OCI-LY3 (cell line): ENCODE measurements around the gene PPCDC.
A peak's percentile ranks its signal among the peaks of the same experiment; 100 is the strongest.

ENCODE experiments used
- H2AFZ ChIP-seq: fragments of 200-600, 300-600 bp; shearing (Covaris generic); 2 replicates; pipeline ENCODE4 v1.6.0; 2014; ENCODE audit warnings: antibody characterized with exemption, low read depth, low read length
- H3K27ac ChIP-seq: fragments of 200-600, 300-600 bp; sonication (generic); 2 replicates; pipeline ENCODE4 v1.5.1; 2014; ENCODE audit warnings: mild to moderate bottlenecking, low read length, moderate library complexity, mixed read lengths
- H3K27me3 ChIP-seq: fragments of 200-600, 300-600 bp; sonication (generic); 2 replicates; pipeline ENCODE4 v1.6.1; 2014; ENCODE audit warnings: low read depth, low read length, mixed read lengths
- H3K36me3 ChIP-seq: fragments of 200-600, 300-600 bp; sonication (generic); replicated peaks from 2 replicates; pipeline ENCODE3; 2014; ENCODE audit warnings: low read depth, low read length, mixed read lengths
- H3K4me1 ChIP-seq: fragments of 300-600, 200-600 bp; sonication (generic); 2 replicates; pipeline ENCODE4 v1.6.1; 2014; ENCODE audit warnings: low read length, mixed read lengths
- H3K4me2 ChIP-seq: fragments of 200-600, 300-600 bp; sonication (generic); 2 replicates; pipeline ENCODE4 v1.6.1; 2014; ENCODE audit warnings: low read length, mixed read lengths
- H3K4me3 ChIP-seq: fragments of 300-600, 200-600 bp; sonication (generic); 2 replicates; pipeline ENCODE4 v1.5.1; 2014; ENCODE audit warnings: antibody characterized with exemption, mild to moderate bottlenecking, low read length, moderate library complexity
- H3K79me2 ChIP-seq: fragments of 300-600, 200-600 bp; shearing (Covaris generic); 2 replicates; pipeline ENCODE4 v1.6.1; 2014; ENCODE audit warnings: mild to moderate bottlenecking, low read length, mixed read lengths
- H3K9ac ChIP-seq: fragments of 300-600, 200-600 bp; shearing (Covaris generic); 2 replicates; pipeline ENCODE4 v1.6.0; 2014; ENCODE audit warnings: mild to moderate bottlenecking, low read length, moderate library complexity
- H3K9me3 ChIP-seq: fragments of 200-600, 300-600 bp; shearing (Covaris generic); 2 replicates; pipeline ENCODE4 v1.6.1; 2014; ENCODE audit warnings: low read length, mixed read lengths; ENCODE audit not compliant: insufficient read depth
- H4K20me1 ChIP-seq: fragments of 200-600, 300-600 bp; sonication (generic); 2 replicates; pipeline ENCODE4 v1.6.1; 2016; ENCODE audit warnings: low read length, mixed read lengths; ENCODE audit not compliant: insufficient read depth
- EZH2phosphoT487 ChIP-seq: fragments of 200-600 bp; shearing (Covaris generic); IDR thresholded peaks from 2 replicates; pipeline ENCODE4 v1.6.1; 2018; ENCODE audit warnings: antibody characterized with exemption, mixed run types, low read depth
- TF ChIP-seq, protein P1 (sequence below): fragments of 200-600, 300-600 bp; sonication (generic); IDR thresholded peaks from 2 replicates; pipeline ENCODE4 v1.5.1; 2014; ENCODE audit warnings: antibody characterized with exemption, low read length, low read depth

PPCDC gene

DNA sequence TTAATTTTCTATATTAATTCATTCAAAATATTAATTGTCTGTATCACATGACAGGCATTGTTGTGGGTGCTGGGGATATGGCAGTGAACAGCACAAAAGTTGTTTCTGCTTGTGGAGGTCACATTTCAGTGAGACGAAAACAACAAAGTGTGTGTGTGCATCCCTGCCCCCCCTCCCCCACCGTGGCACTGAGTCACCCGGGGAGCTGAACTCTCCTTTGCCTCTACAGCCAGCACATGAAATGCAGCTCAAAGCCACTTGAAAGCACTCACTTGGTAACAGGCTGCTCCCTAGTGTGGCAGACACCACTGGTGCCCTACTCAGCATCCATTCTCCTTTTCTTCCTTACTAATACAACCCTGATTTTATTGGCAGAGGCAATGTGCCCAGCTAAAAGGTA, 44.9 kb upstream of the PPCDC start:
- Histone ChIP-seq H3K9ac (no peak overlapping the region), H3K4me3 (no peak overlapping the region), H4K20me1 (no peaks in the 10 kb centered on the region), H3K27ac (no peak overlapping the region), H3K9me3 (no peaks in the 10 kb centered on the region), H3K79me2 (no peaks in the 10 kb centered on the region), H3K4me2 (no peak overlapping the region), H3K36me3 (no peaks in the 10 kb centered on the region), H3K4me1 (peaks cover under 1% of the 10 kb centered on the region), H3K27me3 (peaks cover 26% of the 10 kb centered on the region), H2AFZ (no peak overlapping the region)
- TF ChIP-seq, protein P1, sequence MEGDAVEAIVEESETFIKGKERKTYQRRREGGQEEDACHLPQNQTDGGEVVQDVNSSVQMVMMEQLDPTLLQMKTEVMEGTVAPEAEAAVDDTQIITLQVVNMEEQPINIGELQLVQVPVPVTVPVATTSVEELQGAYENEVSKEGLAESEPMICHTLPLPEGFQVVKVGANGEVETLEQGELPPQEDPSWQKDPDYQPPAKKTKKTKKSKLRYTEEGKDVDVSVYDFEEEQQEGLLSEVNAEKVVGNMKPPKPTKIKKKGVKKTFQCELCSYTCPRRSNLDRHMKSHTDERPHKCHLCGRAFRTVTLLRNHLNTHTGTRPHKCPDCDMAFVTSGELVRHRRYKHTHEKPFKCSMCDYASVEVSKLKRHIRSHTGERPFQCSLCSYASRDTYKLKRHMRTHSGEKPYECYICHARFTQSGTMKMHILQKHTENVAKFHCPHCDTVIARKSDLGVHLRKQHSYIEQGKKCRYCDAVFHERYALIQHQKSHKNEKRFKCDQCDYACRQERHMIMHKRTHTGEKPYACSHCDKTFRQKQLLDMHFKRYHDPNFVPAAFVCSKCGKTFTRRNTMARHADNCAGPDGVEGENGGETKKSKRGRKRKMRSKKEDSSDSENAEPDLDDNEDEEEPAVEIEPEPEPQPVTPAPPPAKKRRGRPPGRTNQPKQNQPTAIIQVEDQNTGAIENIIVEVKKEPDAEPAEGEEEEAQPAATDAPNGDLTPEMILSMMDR = no peak

DNA sequence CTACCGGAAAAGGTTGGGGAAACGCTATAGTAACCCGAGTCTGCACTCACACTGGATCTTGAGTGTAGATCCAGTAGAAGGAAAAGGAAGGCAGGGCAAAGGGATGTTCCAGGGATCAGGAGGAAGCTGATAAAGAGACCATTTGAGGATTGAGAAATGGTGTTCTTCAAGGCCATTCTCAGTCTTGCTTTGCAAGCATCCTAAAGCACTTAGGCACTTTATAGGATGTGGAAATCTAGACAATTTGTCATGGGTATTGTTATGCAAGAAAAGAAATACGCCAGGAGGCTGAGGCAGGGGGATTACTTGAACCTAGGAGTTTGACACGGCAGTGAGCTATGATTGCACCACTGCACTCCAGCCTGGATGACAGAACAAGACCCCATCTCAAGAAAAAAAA, 41.2 kb upstream of the PPCDC start:
- Histone ChIP-seq H3K27ac (no peak overlapping the region), H3K36me3 (no peaks in the 10 kb centered on the region), H3K27me3 (peaks cover 41% of the 10 kb centered on the region), H3K4me2 (no peak overlapping the region), H3K79me2 (no peaks in the 10 kb centered on the region), H3K9ac (no peak overlapping the region), H3K4me1 (peaks cover 9% of the 10 kb centered on the region), H3K4me3 (no peak overlapping the region), H2AFZ (no peak overlapping the region), H3K9me3 (no peaks in the 10 kb centered on the region), H4K20me1 (no peaks in the 10 kb centered on the region)
- no peak for TF ChIP-seq EZH2phosphoT487
- TF ChIP-seq, protein P1 = no peak

DNA sequence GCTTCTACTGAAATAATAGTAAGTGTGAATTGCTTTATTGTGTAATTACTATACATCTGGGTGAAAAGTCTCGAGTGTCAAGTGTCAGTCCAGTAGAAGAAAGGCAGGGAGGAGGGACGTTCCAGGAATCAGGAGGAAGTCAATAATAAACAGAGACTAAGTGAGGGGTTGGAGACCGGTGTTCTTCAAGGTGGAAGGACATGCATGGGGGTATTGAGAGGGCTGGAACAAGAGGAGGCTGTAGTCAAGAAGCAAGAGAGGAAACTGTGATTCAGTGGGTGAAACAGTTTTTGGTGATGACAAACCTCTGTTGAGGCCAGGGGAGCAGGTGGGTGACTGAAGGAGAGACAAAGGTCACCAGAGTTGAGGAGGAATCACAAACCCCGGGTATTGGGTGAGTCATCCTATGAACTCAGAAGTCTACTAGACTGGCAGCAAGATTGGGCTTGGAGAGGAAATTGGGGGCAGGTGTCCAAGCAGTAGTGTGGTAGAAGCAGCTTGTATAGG, 39.6 kb upstream of the PPCDC start:
- peaks cover 33% of the 10 kb centered on the region for H3K27me3 ChIP-seq
- no peaks in the 10 kb centered on the region for H3K9me3 ChIP-seq
- H3K9ac ChIP-seq = no peak overlapping the region
- TF ChIP-seq, protein P1 = no peak
- no peak for TF ChIP-seq EZH2phosphoT487
- peak overlapping the region; percentile 14; the same call in 1 of the 2 replicates for H3K4me2 ChIP-seq
- no peaks in the 10 kb centered on the region for H3K36me3 ChIP-seq
- no peak overlapping the region for H2AFZ ChIP-seq
- no peak overlapping the region for H3K4me3 ChIP-seq
- H4K20me1 ChIP-seq = no peaks in the 10 kb centered on the region
- no peak overlapping the region for H3K27ac ChIP-seq
- peaks cover 9% of the 10 kb centered on the region for H3K4me1 ChIP-seq
- no peaks in the 10 kb centered on the region for H3K79me2 ChIP-seq

DNA sequence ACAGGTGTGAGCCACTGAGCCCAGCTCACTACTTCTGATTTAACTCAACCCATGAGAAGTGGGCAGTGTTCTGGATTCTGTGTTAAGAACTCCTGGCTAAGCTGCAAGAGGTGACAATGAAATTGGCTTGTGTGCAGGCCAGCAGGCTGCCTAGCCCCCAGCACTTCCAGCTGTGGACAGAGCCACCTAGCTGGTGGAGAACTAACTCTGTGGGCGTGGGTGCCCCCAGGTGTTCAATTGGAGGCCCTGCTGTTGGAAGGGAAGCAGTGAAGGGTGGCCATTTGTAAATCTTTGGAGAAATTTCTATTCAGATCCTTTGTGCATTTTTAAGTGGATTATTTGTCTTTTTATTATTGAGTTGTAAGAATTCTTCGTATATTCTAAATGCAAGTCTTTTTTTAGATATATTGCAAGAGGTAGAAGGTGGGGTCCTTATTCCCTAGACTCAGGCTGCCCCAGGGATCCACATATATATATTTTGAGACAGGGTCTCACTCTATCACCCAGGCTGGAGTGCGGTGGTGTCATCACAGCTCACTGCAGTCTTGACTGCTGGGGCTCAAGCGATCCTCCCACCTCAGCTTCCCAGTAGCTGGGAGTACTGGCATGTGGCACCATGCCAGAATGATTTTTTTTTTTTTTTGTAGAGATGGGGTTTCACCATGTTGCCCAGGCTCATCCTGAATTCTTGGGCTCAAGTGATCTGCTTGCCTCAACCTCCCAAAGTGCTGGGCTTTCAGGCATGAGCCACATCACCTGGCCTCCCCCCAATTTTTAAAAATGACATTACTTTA, 35.2 kb upstream of the PPCDC start:
- TF ChIP-seq, protein P1 = peak; percentile 72
- no peak for TF ChIP-seq EZH2phosphoT487
- peaks cover 15% of the 10 kb centered on the region for H3K4me1 ChIP-seq
- H3K79me2 ChIP-seq = no peaks in the 10 kb centered on the region
- no peaks in the 10 kb centered on the region for H3K36me3 ChIP-seq
- H3K4me3 ChIP-seq = no peak overlapping the region
- peaks cover 26% of the 10 kb centered on the region for H3K27me3 ChIP-seq
- H3K4me2 ChIP-seq = no peak overlapping the region
- no peak overlapping the region for H3K27ac ChIP-seq
- H2AFZ ChIP-seq = no peak overlapping the region
- no peak overlapping the region for H3K9ac ChIP-seq
- no peaks in the 10 kb centered on the region for H3K9me3 ChIP-seq
- no peaks in the 10 kb centered on the region for H4K20me1 ChIP-seq
